IMR-90 (cell line): ENCODE data around the gene SOX21. TPM values are rescaled to one million over a fixed set of nuclear protein-coding genes. Genes with fewer than 3 reads are reported as not detected.

ENCODE experiments used
- ATAC-seq: fragments of 200-7000 bp; cut with Tn5 transposase; 2 replicates; pipeline ENCODE4 v1.9.1; 2020; ENCODE audit warnings: low read depth, mild to moderate bottlenecking, moderate library complexity
- BruUV-seq: library from RNA; stranded (reverse); fragments of 400-500 nt; replicated peaks from 2 replicates; lab custom pipeline; 2021; lab: Mats Ljungman, UMichigan
- CTCF ChIA-PET: fragments of 300-600 bp; formaldehyde crosslinking; extraction: SDS; loops from one replicate; lab custom pipeline; 2021; ENCODE audit warnings: antibody characterized with exemption; lab: Yijun Ruan, JAX
- POLR2A ChIA-PET: fragments of 300-600 bp; sonication (Branson Sonifier 250); formaldehyde crosslinking; loops from one replicate; lab custom pipeline; 2022; ENCODE audit warnings: antibody characterized with exemption; ENCODE audit not compliant: unreplicated experiment; lab: Charles Lee
- DNase-seq: peaks from one replicate; pipeline ENCODE4 v3.0.0; 2013
- H2AFZ ChIP-seq: replicated peaks from 2 replicates; pipeline ENCODE3; 2013; ENCODE audit warnings: low read length, mild to moderate bottlenecking; ENCODE audit not compliant: poor library complexity
- H2AK5ac ChIP-seq: 2 replicates; pipeline ENCODE4 v1.6.1; 2013; ENCODE audit warnings: low read depth, low read length, inconsistent platforms
- H2AK9ac ChIP-seq: replicated peaks from 2 replicates; pipeline ENCODE3; 2013; ENCODE audit warnings: mild to moderate bottlenecking, low read depth, low read length, moderate library complexity; ENCODE audit not compliant: poor library complexity
- H2BK120ac ChIP-seq: 2 replicates; pipeline ENCODE4 v1.6.1; 2013; ENCODE audit warnings: low read depth, low read length, inconsistent platforms
- H2BK15ac ChIP-seq: 3 replicates; pipeline ENCODE4 v1.6.1; 2013; ENCODE audit warnings: low read depth, low read length, inconsistent platforms
- H2BK20ac ChIP-seq: 2 replicates; pipeline ENCODE4 v1.6.1; 2013; ENCODE audit warnings: low read depth, mild to moderate bottlenecking, inconsistent platforms, low read length, moderate library complexity
- H2BK5ac ChIP-seq: 2 replicates; pipeline ENCODE4 v1.6.1; 2013; ENCODE audit warnings: mild to moderate bottlenecking, low read depth, low read length, inconsistent platforms; ENCODE audit not compliant: poor library complexity, severe bottlenecking
- H3K14ac ChIP-seq: replicated peaks from 2 replicates; pipeline ENCODE4 v1.6.1; 2013; ENCODE audit warnings: low read depth, low read length, inconsistent platforms
- H3K18ac ChIP-seq: 2 replicates; pipeline ENCODE4 v1.6.1; 2013; ENCODE audit warnings: low read depth, low read length, control low read depth
- H3K23ac ChIP-seq: 2 replicates; pipeline ENCODE4 v1.6.1; 2013; ENCODE audit warnings: low read depth, low read length, inconsistent platforms
- H3K27ac ChIP-seq: 2 replicates; pipeline ENCODE4 v1.5.1; 2013; ENCODE audit warnings: mild to moderate bottlenecking, control low read depth, low read length; ENCODE audit not compliant: insufficient read depth
- H3K27me3 ChIP-seq: 2 replicates; pipeline ENCODE4 v1.6.1; 2013; ENCODE audit warnings: low read length; ENCODE audit not compliant: control insufficient read depth, insufficient read depth
- H3K36me3 ChIP-seq: 2 replicates; pipeline ENCODE4 v1.6.1; 2013; ENCODE audit warnings: low read length, mixed read lengths; ENCODE audit not compliant: control insufficient read depth, insufficient read depth
- H3K4ac ChIP-seq: 2 replicates; pipeline ENCODE4 v1.6.1; 2013; ENCODE audit warnings: low read depth, low read length, inconsistent platforms
- H3K4me1 ChIP-seq: 2 replicates; pipeline ENCODE4 v1.6.1; 2013; ENCODE audit warnings: low read length, mixed read lengths; ENCODE audit not compliant: control insufficient read depth, insufficient read depth
- H3K4me2 ChIP-seq: 2 replicates; pipeline ENCODE4 v1.6.1; 2013; ENCODE audit warnings: low read depth, mild to moderate bottlenecking, control low read depth, low read length, moderate library complexity
- H3K4me3 ChIP-seq: 2 replicates; pipeline ENCODE4 v1.5.1; 2013; ENCODE audit warnings: low read depth, mild to moderate bottlenecking, control low read depth, low read length, moderate library complexity; ENCODE audit not compliant: insufficient read depth
- H3K56ac ChIP-seq: 2 replicates; pipeline ENCODE4 v1.6.1; 2013; ENCODE audit warnings: low read length, inconsistent platforms; ENCODE audit not compliant: insufficient read depth; ENCODE audit errors: extremely low read depth
- H3K79me1 ChIP-seq, 2 experiments: 2 replicates each; pipeline ENCODE4 v1.6.1; 2013; ENCODE audit warnings: low read length in 2 of 2, inconsistent platforms in 1 of 2, low read depth in 1 of 2
- H3K9ac ChIP-seq: 2 replicates; pipeline ENCODE4 v1.6.1; 2013; ENCODE audit warnings: low read depth, low read length, control low read depth
- H3K9me1 ChIP-seq: 2 replicates; pipeline ENCODE4 v1.6.1; 2013; ENCODE audit warnings: low read length, inconsistent platforms; ENCODE audit not compliant: insufficient read depth
- H3K9me3 ChIP-seq: 2 replicates; pipeline ENCODE4 v1.6.1; 2013; ENCODE audit warnings: low read length; ENCODE audit not compliant: control insufficient read depth, insufficient read depth
- H4K20me1 ChIP-seq: 2 replicates; pipeline ENCODE4 v1.6.1; 2013; ENCODE audit warnings: low read length, inconsistent platforms; ENCODE audit not compliant: insufficient read depth
- H4K5ac ChIP-seq: 2 replicates; pipeline ENCODE4 v1.6.1; 2013; ENCODE audit warnings: mild to moderate bottlenecking, low read depth, low read length, control low read depth
- H4K8ac ChIP-seq, 2 experiments: 2 replicates each; pipeline ENCODE4 v1.6.1; 2013; ENCODE audit warnings: low read depth in 2 of 2, low read length in 2 of 2, control low read depth in 1 of 2, inconsistent platforms in 1 of 2
- H4K91ac ChIP-seq: 2 replicates; pipeline ENCODE4 v1.6.1; 2013; ENCODE audit warnings: low read depth, low read length, inconsistent platforms; ENCODE audit not compliant: insufficient read depth
- BHLHE40 ChIP-seq: fragments of 150-350 bp; IDR thresholded peaks from 2 replicates; pipeline ENCODE4 v1.6.1; 2016; ENCODE audit warnings: mild to moderate bottlenecking, low read depth, low read length
- CHD1 ChIP-seq: IDR thresholded peaks from 2 replicates; pipeline ENCODE4 v1.6.1; 2012; ENCODE audit warnings: low read depth, low read length, improper control_type of control experiment
- ELK1 ChIP-seq: fragments of 150-350 bp; IDR thresholded peaks from 2 replicates; pipeline ENCODE4 v1.6.1; 2016; ENCODE audit warnings: low read depth, mild to moderate bottlenecking, low read length, moderate library complexity, borderline replicate concordance
- FOS ChIP-seq: fragments of 150-350 bp; IDR thresholded peaks from 2 replicates; pipeline ENCODE4 v1.6.1; 2016; ENCODE audit warnings: low read depth, low read length
- MAFK ChIP-seq: IDR thresholded peaks from 2 replicates; pipeline ENCODE4 v1.6.1; 2012; ENCODE audit warnings: low read depth, low read length, improper control_type of control experiment
- MAZ ChIP-seq: IDR thresholded peaks from 2 replicates; pipeline ENCODE4 v1.6.1; 2012; ENCODE audit warnings: low read depth, mild to moderate bottlenecking, low read length, improper control_type of control experiment, moderate library complexity, borderline replicate concordance
- NFE2L2 ChIP-seq: fragments of 150-350 bp; IDR thresholded peaks from 2 replicates; pipeline ENCODE4 v1.6.1; 2016; ENCODE audit warnings: low read depth, mild to moderate bottlenecking, low read length
- POLR2A ChIP-seq: IDR thresholded peaks from 2 replicates; pipeline ENCODE4 v1.6.1; 2012; ENCODE audit warnings: mild to moderate bottlenecking, low read depth, low read length
- USF2 ChIP-seq: fragments of 150-350 bp; IDR thresholded peaks from 2 replicates; pipeline ENCODE4 v1.6.1; 2017; ENCODE audit warnings: mild to moderate bottlenecking, antibody characterized with exemption, low read length, low read depth
- WGBS, 2 experiments: methylation state at CpG; one replicate each; pipeline versions ENCODE4 v1.1.5 to v1.1.7; 2013; ENCODE audit warnings: missing lambda C conversion rate in 2 of 2; ENCODE audit not compliant: insufficient read length in 1 of 2; ENCODE audit errors: extremely low coverage in 2 of 2; 5-methylcytosine and 5-hydroxymethylcytosine counted together
- dilution Hi-C: fragments of 300-500 bp; cut with HindIII; formaldehyde crosslinking; loops from one replicate; pipeline ENCODE4 v1.14.3; 2018; ENCODE audit warnings: low sequenced_read_pairs; ENCODE audit not compliant: unreplicated experiment
- in situ Hi-C: fragments of 300-500 bp; cut with MboI; formaldehyde crosslinking; loops from 3 replicates; pipeline ENCODE4 v1.14.3; 2019; ENCODE audit warnings: low sequenced_read_pairs, inconsistent platforms, mixed read lengths
- intact Hi-C: fragments of 100-400 bp; cut with micrococcal nuclease; formaldehyde crosslinking; loops from 2 replicates; pipeline ENCODE4 v1.10.0; 2022
- polyA plus RNA-seq, 3 experiments: library from polyadenylated mRNA; depleted of rRNA; stranded (reverse); fragments of >200 nt; gene quantifications; 2 replicates each; pipeline ENCODE4 v1.2.3, GENCODE V29; 2012; ENCODE audit warnings: low replicate concordance in 1 of 3
- total RNA-seq: library from RNA; depleted of rRNA; stranded (reverse); fragments of >200 nt; gene quantifications from 2 replicates; pipeline ENCODE4 v1.2.3, GENCODE V29; 2012

SOX21 gene
- total and polyA plus RNA-seq, 2 of the 4 experiments (the other 2 are of a cell fraction): not detected

- H4K91ac ChIP-seq: no peak overlapping the region
- no peak overlapping the region for H2AK5ac ChIP-seq
- ATAC-seq: no peak
- ChIA-PET CTCF (no interaction called here), POLR2A (no interaction called here)
- no peak overlapping the region for H3K4me3 ChIP-seq
- no peak overlapping the region for H2AFZ ChIP-seq
- intact Hi-C loops: no loop called here
- no peak overlapping the region for H3K27ac ChIP-seq
- no peaks in the 10 kb centered on the region for H3K9me1 ChIP-seq
- no peaks in the 10 kb centered on the region for H3K36me3 ChIP-seq
- no peak overlapping the region for H2BK15ac ChIP-seq
- H3K27me3 ChIP-seq: peaks cover 25% of the 10 kb centered on the region
- H4K5ac ChIP-seq: no peak overlapping the region
- 53% methylated on average over 4 of the region's 4 CpGs; no CpG with 5 or more reads in 1 of the 2 experiments for WGBS, 2 experiments
- H2BK120ac ChIP-seq: no peak overlapping the region
- no peaks in the 10 kb centered on the region for H3K4me1 ChIP-seq
- dilution Hi-C loops: no loop called here
- H3K4me2 ChIP-seq: no peak overlapping the region
- no peak overlapping the region for H2BK5ac ChIP-seq
- no peak overlapping the region for H3K9ac ChIP-seq
- no peaks in the 10 kb centered on the region for H3K79me1 ChIP-seq
- no peak for TF ChIP-seq USF2
- TF ChIP-seq ELK1: no peak
- no peak for TF ChIP-seq POLR2A
- no peak for TF ChIP-seq FOS
- TF ChIP-seq NFE2L2: no peak
- no peak for TF ChIP-seq MAZ
- TF ChIP-seq CHD1: no peak
- no peak for TF ChIP-seq BHLHE40
- TF ChIP-seq MAFK: no peak
- no peak overlapping the region for H3K4ac ChIP-seq
- no peak overlapping the region for H2AK9ac ChIP-seq
- H3K9me3 ChIP-seq: no peaks in the 10 kb centered on the region
- no peak overlapping the region for H3K14ac ChIP-seq
- no peak overlapping the region for H4K8ac ChIP-seq
- BruUV-seq: no TSS peak
- in situ Hi-C loops: no loop called here
- no peak overlapping the region for H3K56ac ChIP-seq
- no peak overlapping the region for H2BK20ac ChIP-seq
- H3K23ac ChIP-seq: no peak overlapping the region
- DNase-seq: no peak
- H4K20me1 ChIP-seq: no peaks in the 10 kb centered on the region
- no peak overlapping the region for H3K18ac ChIP-seq
Observed at GRCh38 chr13:94692030-94692429, 20.3 kb downstream of the SOX21 start.
